Endothelial cell of umbilical vein (primary cell): Measurements from ENCODE around the gene FGD6. TPM values are rescaled to one million over a fixed set of nuclear protein-coding genes. Genes with fewer than 3 reads are reported as not detected.
"Not testable (repeated sequence)": the region's sequence is repeated elsewhere in the genome, so short reads cannot be mapped to it uniquely, and the experiment has no call there.

ENCODE experiments used
- BruUV-seq: library from RNA; stranded (reverse); fragments of 400-500 nt; replicated peaks from 2 replicates; lab custom pipeline; 2021; lab: Mats Ljungman, UMichigan
- CTCF ChIA-PET: fragments of 300-600, 350-600 bp; sonication (Branson Sonifier 250); formaldehyde crosslinking; loops from one replicate; lab custom pipeline; 2021; ENCODE audit warnings: antibody characterized with exemption, inconsistent platforms; lab: Charles Lee
- POLR2A ChIA-PET: fragments of 300-600, 350-600 bp; sonication (Branson Sonifier 250); formaldehyde crosslinking; loops from one replicate; lab custom pipeline; 2021; ENCODE audit warnings: antibody characterized with exemption, inconsistent platforms; lab: Charles Lee
- DNase-seq: peaks from one replicate; pipeline ENCODE4 v3.0.0-alpha.2; 2011; ENCODE audit warnings: low read depth, low spot score
- FAIRE-seq: peaks from 2 replicates; lab custom pipeline; 2011; peaks lifted over from hg19 to GRCh38; lab: Jason Lieb, UNC
- H2AFZ ChIP-seq: 2 replicates; pipeline ENCODE4 v1.6.0; 2012; ENCODE audit warnings: low read depth, low read length, control low read depth, inconsistent platforms
- H3K27ac ChIP-seq: 2 replicates; pipeline ENCODE4 v1.5.1; 2011; ENCODE audit warnings: low read depth, mild to moderate bottlenecking, control low read depth, low read length, moderate library complexity; ENCODE audit not compliant: insufficient read depth
- H3K27me3 ChIP-seq, 2 experiments: 2 replicates each; pipeline versions ENCODE4 v1.6.0 to v1.6.1; 2011; ENCODE audit warnings: low read length in 2 of 2, mixed read lengths in 1 of 2; ENCODE audit not compliant: control insufficient read depth in 2 of 2, insufficient read depth in 2 of 2
- H3K36me3 ChIP-seq, 2 experiments: 2 replicates in 1 of 2; 3 replicates in 1 of 2; pipeline ENCODE4 v1.5.1; 2011; ENCODE audit warnings: low read length in 2 of 2, mild to moderate bottlenecking in 1 of 2, moderate library complexity in 1 of 2; ENCODE audit not compliant: control insufficient read depth in 2 of 2, insufficient read depth in 2 of 2; ENCODE audit errors: extremely low read depth in 1 of 2
- H3K4me1 ChIP-seq: 3 replicates; pipeline ENCODE4 v1.5.1; 2011; ENCODE audit warnings: mild to moderate bottlenecking, low read length; ENCODE audit not compliant: control insufficient read depth, insufficient read depth; ENCODE audit errors: extremely low read depth
- H3K4me2 ChIP-seq: 2 replicates; pipeline ENCODE4 v1.6.1; 2011; ENCODE audit warnings: low read length, control low read depth, mixed read lengths; ENCODE audit not compliant: insufficient read depth
- H3K4me3 ChIP-seq, 3 experiments: fragments of 200-600 bp in 1 of 3; sonication (generic), shearing (Covaris generic) in 1 of 3; replicated peaks in 1 of 3; 2 replicates each; pipeline ENCODE4 v1.5.1; 2011 to 2016; ENCODE audit warnings: control low read depth in 3 of 3, low read length in 3 of 3, mild to moderate bottlenecking in 2 of 3, inconsistent platforms in 1 of 3, low read depth in 1 of 3, moderate library complexity in 1 of 3; ENCODE audit not compliant: insufficient read depth in 1 of 3
- H3K79me2 ChIP-seq: 2 replicates; pipeline ENCODE4 v1.6.0; 2012; ENCODE audit warnings: low read length, inconsistent platforms; ENCODE audit not compliant: control insufficient read depth, insufficient read depth
- H3K9ac ChIP-seq: replicated peaks from 2 replicates; pipeline ENCODE3; 2011; ENCODE audit warnings: low read length, control low read depth; ENCODE audit not compliant: insufficient read depth; ENCODE audit errors: extremely low read depth
- H3K9me1 ChIP-seq: replicated peaks from 3 replicates; pipeline ENCODE4 v1.6.0; 2011; ENCODE audit warnings: mild to moderate bottlenecking, low read length; ENCODE audit not compliant: control insufficient read depth, insufficient read depth; ENCODE audit errors: extremely low read depth
- H3K9me3 ChIP-seq: replicated peaks from 2 replicates; pipeline ENCODE4 v1.5.1; 2012; ENCODE audit warnings: low read length, inconsistent platforms; ENCODE audit not compliant: control insufficient read depth, insufficient read depth
- H4K20me1 ChIP-seq: replicated peaks from 2 replicates; pipeline ENCODE3; 2011; ENCODE audit warnings: mild to moderate bottlenecking, low read length; ENCODE audit not compliant: control insufficient read depth, insufficient read depth; ENCODE audit errors: extremely low read depth
- FOS ChIP-seq: IDR thresholded peaks from 2 replicates; pipeline ENCODE4 v1.6.1; 2011; ENCODE audit warnings: mild to moderate bottlenecking, low read length, moderate library complexity, borderline replicate concordance; ENCODE audit not compliant: insufficient read depth
- GATA2 ChIP-seq: IDR thresholded peaks from 2 replicates; pipeline ENCODE4 v1.7.0; 2011; ENCODE audit warnings: low read depth, mild to moderate bottlenecking, moderate library complexity, mixed read lengths, low read length; ENCODE audit not compliant: insufficient read length, insufficient read depth
- JUN ChIP-seq: IDR thresholded peaks from 2 replicates; pipeline ENCODE4 v1.6.1; 2011; ENCODE audit warnings: borderline replicate concordance, low read depth; ENCODE audit not compliant: insufficient read length, insufficient read depth
- MYC ChIP-seq: IDR thresholded peaks from one replicate; pipeline ENCODE4 v1.6.1; 2011; ENCODE audit warnings: mild to moderate bottlenecking, low read depth, low read length
- POLR2A ChIP-seq: IDR thresholded peaks from 2 replicates; pipeline ENCODE4 v1.6.1; 2012; ENCODE audit warnings: low read depth, mild to moderate bottlenecking, control low read depth, low read length
- dilution Hi-C: fragments of 300-500 bp; cut with MboI; formaldehyde crosslinking; loops from one replicate; pipeline ENCODE4 v1.15.0; 2019; ENCODE audit warnings: low sequenced_read_pairs; ENCODE audit not compliant: extremely low pct_ligation_motif_present
- intact Hi-C: fragments of 100-400 bp; cut with micrococcal nuclease; formaldehyde crosslinking; loops from one replicate; pipeline ENCODE4 v1.10.0; 2022
- polyA plus RNA-seq, 4 experiments: library from polyadenylated mRNA; depleted of rRNA in 3 of 4; stranded (reverse) in 3 of 4; unstranded in 1 of 4; fragments of >200 nt; gene quantifications; 2 replicates each; pipeline versions ENCODE4 v1.2.1 to v1.2.3, GENCODE V29; 2011 to 2012; ENCODE audit warnings: missing spikeins in 1 of 4
- total RNA-seq: library from RNA; stranded (reverse); gene quantifications from 2 replicates; pipeline ENCODE4 v1.2.3, GENCODE V29; 2021
- TF ChIP-seq, protein P1 (sequence below), 2 donors: IDR thresholded peaks; 1 replicate in 1 of 2; 2 replicates in 1 of 2; pipeline ENCODE4 v1.5.1; 2011; ENCODE audit warnings: low read length in 2 of 2, mild to moderate bottlenecking in 2 of 2, moderate library complexity in 2 of 2, control low read depth in 1 of 2, inconsistent platforms in 1 of 2, low read depth in 1 of 2; ENCODE audit not compliant: insufficient read depth in 1 of 2; ENCODE audit errors: extremely low read depth in 1 of 2

The FGD6 gene
- total and polyA plus RNA-seq, 2 donors (not counting 3 experiments of a cell fraction or from before 2014, with no cell fraction given): 5.9 to 14.0 TPM

- ChIA-PET CTCF (interaction anchor here (1.1 to 2.8 kb wide), 2 partner anchors 8 to 12 kb away, joined by 3 to 11 read pairs; no protein-coding TSS in a partner anchor), POLR2A (no interaction called here)
- no peaks in the 10 kb centered on the region for H3K9me3 ChIP-seq
- dilution Hi-C loops (no loop called here), intact Hi-C loops (no loop called here)
- TF ChIP-seq GATA2: no peak
- TF ChIP-seq POLR2A: no peak
- no peak for TF ChIP-seq MYC
- TF ChIP-seq, protein P1, sequence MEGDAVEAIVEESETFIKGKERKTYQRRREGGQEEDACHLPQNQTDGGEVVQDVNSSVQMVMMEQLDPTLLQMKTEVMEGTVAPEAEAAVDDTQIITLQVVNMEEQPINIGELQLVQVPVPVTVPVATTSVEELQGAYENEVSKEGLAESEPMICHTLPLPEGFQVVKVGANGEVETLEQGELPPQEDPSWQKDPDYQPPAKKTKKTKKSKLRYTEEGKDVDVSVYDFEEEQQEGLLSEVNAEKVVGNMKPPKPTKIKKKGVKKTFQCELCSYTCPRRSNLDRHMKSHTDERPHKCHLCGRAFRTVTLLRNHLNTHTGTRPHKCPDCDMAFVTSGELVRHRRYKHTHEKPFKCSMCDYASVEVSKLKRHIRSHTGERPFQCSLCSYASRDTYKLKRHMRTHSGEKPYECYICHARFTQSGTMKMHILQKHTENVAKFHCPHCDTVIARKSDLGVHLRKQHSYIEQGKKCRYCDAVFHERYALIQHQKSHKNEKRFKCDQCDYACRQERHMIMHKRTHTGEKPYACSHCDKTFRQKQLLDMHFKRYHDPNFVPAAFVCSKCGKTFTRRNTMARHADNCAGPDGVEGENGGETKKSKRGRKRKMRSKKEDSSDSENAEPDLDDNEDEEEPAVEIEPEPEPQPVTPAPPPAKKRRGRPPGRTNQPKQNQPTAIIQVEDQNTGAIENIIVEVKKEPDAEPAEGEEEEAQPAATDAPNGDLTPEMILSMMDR (IDR thresholded peaks at IDR 0.05; ENCODE audit: extremely low read depth in 1 of 2, insufficient read depth in 1 of 2, low read depth in 1 of 2, low read length in 2 of 2): no peak
- no peak for TF ChIP-seq FOS
- no peak for TF ChIP-seq JUN
- no peak overlapping the region for H2AFZ ChIP-seq
- no peak overlapping the region for H3K4me3 ChIP-seq
- H4K20me1 ChIP-seq: no peaks in the 10 kb centered on the region
- H3K79me2 ChIP-seq: peaks cover 69% of the 10 kb centered on the region
- DNase-seq (no peak), FAIRE-seq (no peak)
- no peaks in the 10 kb centered on the region for H3K27me3 ChIP-seq
- no TSS peak for BruUV-seq
- peaks cover 0 to 2% of the 10 kb centered on the region in 2 experiments for H3K36me3 ChIP-seq
- H3K9ac ChIP-seq: no peak overlapping the region
- no peaks in the 10 kb centered on the region for H3K4me1 ChIP-seq
- no peaks in the 10 kb centered on the region for H3K9me1 ChIP-seq
- no peak overlapping the region for H3K4me2 ChIP-seq
- H3K27ac ChIP-seq: no peak overlapping the region
Measured at GRCh38 chr12:95240556-95240955, 23.3 kb upstream of the FGD6 start.

DNA sequence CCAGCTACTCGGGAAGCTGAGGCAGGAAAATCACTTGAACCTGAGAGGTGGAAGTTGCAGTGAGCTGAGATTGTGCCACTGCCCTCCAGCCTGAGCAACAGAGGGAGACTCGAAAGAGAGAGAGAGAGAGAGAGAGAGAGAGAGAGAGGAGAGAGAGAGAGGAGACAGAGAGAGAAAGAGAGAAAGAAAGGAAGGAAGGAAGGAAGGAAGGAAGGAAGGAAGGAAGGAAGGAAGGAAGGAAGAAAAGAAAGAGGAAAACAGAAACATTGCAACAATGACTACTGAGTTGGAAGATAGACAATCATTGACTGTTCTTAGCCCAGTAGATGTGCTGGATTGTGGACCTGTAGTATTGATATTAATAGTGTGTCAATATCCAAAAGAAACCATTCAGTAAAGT is 22.6 kb upstream of the FGD6 start:
- CTCF ChIA-PET: interaction anchor here (1.6 to 2.8 kb wide), 2 partner anchors 9 to 12 kb away, joined by 7 to 11 read pairs; no protein-coding TSS in a partner anchor
- BruUV-seq, dilution Hi-C loops: not testable (repeated sequence)

More for the DNA sequence above, 22.6 kb upstream of the FGD6 start:
- H3K4me3 ChIP-seq, H2AFZ ChIP-seq, FAIRE-seq, H3K4me1 ChIP-seq, H3K9ac ChIP-seq, H3K27me3 ChIP-seq, H3K36me3 ChIP-seq, H4K20me1 ChIP-seq, H3K4me2 ChIP-seq, DNase-seq, intact Hi-C loops, H3K9me1 ChIP-seq, H3K27ac ChIP-seq, H3K9me3 ChIP-seq: not testable (repeated sequence)
- H3K79me2 ChIP-seq: peaks cover 65% of the 10 kb centered on the region
- POLR2A ChIA-PET: interaction anchor here (0.7 kb wide), 1 partner anchor 114 kb away, joined by 3 read pairs; no protein-coding TSS in a partner anchor
